Stimulated activated naive CD8-positive, alpha-beta T cell treated with anti-CD3 and anti-CD28 coated beads, Interleukin-15, amount 100 ng/mL, for 72 hours (primary cell): ENCODE measurements around the gene MTFP1.
"Not testable (repeated sequence)": the region's sequence is repeated elsewhere in the genome, so short reads cannot be mapped to it uniquely, and the experiment has no call there.

Source experiments
- ATAC-seq: fragments of 150-1000 bp; cut with Tn5 transposase; 2 replicates; pipeline ENCODE4 v1.10.0; 2021; ENCODE audit warnings: mild to moderate bottlenecking, moderate library complexity
- DNase-seq, 2 donors: peaks; one replicate each; pipeline ENCODE4 v3.0.0; 2021 to 2022
- H3K27ac Mint-ChIP-seq, 2 donors: one replicate each; pipeline ENCODE4 v1.8.0; 2022; ENCODE audit warnings: mild to moderate bottlenecking in 2 of 2, mixed read lengths in 2 of 2, moderate library complexity in 2 of 2
- H3K27me3 Mint-ChIP-seq: one replicate; pipeline ENCODE4 v1.8.0; 2022; ENCODE audit warnings: mixed read lengths
- H3K4me1 Mint-ChIP-seq: one replicate; pipeline ENCODE4 v1.8.0; 2022; ENCODE audit warnings: mild to moderate bottlenecking, mixed read lengths
- H3K4me3 Mint-ChIP-seq, 2 donors: one replicate each; pipeline ENCODE4 v1.8.0; 2022; ENCODE audit warnings: mild to moderate bottlenecking in 2 of 2, mixed read lengths in 2 of 2, moderate library complexity in 1 of 2
- H3K9me3 Mint-ChIP-seq, 2 donors: one replicate each; pipeline ENCODE4 v1.8.0; 2022; ENCODE audit warnings: mixed read lengths in 2 of 2

The MTFP1 gene

DNA sequence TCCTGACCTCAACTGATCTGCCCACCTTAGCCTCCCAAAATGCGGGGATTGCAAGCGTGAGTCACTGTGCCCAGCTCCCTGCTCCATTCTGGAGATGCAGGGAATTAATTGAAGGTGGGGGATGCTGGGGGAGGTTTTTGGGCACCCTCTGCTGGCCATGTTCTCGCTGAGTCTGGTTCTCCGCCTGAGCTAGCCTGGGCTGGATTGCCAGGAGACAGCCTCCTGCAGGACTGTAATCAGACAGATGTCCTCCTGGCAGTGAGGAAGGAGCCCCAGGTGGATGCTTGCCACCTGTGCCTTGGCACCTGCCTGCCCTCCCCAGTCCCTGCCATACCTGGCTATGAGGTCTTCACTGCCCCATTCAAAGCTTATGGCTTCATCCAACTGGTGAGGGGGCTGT is 5.4 kb downstream of the MTFP1 start:
- DNase-seq (no peak), ATAC-seq (no peak)
- Mint-ChIP-seq H3K9me3 (peaks cover 7 to 13% of the 10 kb centered on the region in 2 donors), H3K4me1 (peaks cover 54% of the 10 kb centered on the region), H3K4me3 (no peak overlapping the region), H3K27ac (no peak overlapping the region), H3K27me3 (no peaks in the 10 kb centered on the region)

DNA sequence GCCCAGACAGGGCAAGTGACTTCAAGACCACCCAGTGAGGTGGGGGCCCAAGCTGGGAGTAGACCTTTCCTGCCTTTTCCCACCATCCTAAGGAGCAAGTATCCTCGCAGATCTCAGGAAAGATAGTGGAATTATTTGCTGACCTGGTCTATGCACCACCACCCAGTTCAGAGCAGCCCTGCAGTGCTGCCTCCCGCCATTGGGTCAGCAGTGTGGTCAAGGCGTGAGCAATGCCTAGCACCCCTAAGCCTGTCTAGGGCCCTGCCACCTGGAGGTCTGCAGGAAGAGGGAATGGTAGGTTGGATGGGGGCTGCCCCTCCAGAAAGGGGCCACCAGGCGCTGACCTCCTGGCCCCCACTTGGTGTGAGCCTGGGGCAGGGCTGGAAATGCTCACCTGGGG is 6.5 kb downstream of the MTFP1 start:
- H3K27me3 Mint-ChIP-seq = no peaks in the 10 kb centered on the region
- H3K4me3 Mint-ChIP-seq = no peak overlapping the region
- ATAC-seq = no peak
- peaks cover 46% of the 10 kb centered on the region for H3K4me1 Mint-ChIP-seq
- H3K9me3 Mint-ChIP-seq = peaks cover 10 to 19% of the 10 kb centered on the region in 2 donors
- no peak overlapping the region for H3K27ac Mint-ChIP-seq
- DNase-seq = no peak

GRCh38 chr22:30432520-30432919 is 7.0 kb downstream of the MTFP1 start:
- H3K27ac Mint-ChIP-seq = no peak overlapping the region
- H3K4me1 Mint-ChIP-seq = peaks cover 41% of the 10 kb centered on the region
- no peak overlapping the region for H3K4me3 Mint-ChIP-seq
- peaks cover 10 to 20% of the 10 kb centered on the region in 2 donors for H3K9me3 Mint-ChIP-seq
- H3K27me3 Mint-ChIP-seq = no peaks in the 10 kb centered on the region
- no peak for DNase-seq
- no peak for ATAC-seq

GRCh38 chr22:30433227-30433626 is 7.7 kb downstream of the MTFP1 start:
- H3K27ac Mint-ChIP-seq = no peak overlapping the region
- DNase-seq (no peak), ATAC-seq (no peak)
- H3K4me3 Mint-ChIP-seq = no peak overlapping the region
- peaks cover 10 to 20% of the 10 kb centered on the region in 2 donors for H3K9me3 Mint-ChIP-seq
- peaks cover 4% of the 10 kb centered on the region for H3K27me3 Mint-ChIP-seq
- H3K4me1 Mint-ChIP-seq = peaks cover 36% of the 10 kb centered on the region

- DNase-seq (no peak), ATAC-seq (no peak)
- Mint-ChIP-seq H3K9me3 (peaks cover 10 to 20% of the 10 kb centered on the region in 2 donors), H3K27ac (peak overlapping the region; percentile 51 to 97), H3K4me3 (peak overlapping the region; percentile 3 to 97), H3K27me3 (peaks cover 9% of the 10 kb centered on the region), H3K4me1 (peaks cover 36% of the 10 kb centered on the region)
Measured at GRCh38 chr22:30433773-30434172, 8.2 kb downstream of the MTFP1 start.

DNA sequence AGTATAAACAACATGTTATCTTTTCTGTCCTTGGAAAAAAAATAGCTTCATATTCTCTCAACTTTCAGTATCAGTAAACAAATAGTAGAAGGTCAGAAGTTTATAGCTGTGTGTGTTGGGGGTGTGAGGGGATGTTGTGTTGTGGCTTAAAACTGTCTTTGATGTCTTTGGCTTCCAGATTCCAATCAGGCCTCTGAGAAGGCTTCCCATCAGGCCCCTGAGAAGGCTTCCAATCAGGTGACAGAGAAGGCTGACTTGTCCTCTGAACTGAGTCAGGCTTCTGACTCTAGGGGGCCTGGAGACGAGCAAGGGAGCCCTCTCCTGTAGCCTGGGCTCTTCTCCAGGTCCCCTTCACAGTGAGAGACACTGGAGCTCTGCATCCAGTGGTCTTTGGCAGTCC is 9.3 kb downstream of the MTFP1 start:
- Mint-ChIP-seq H3K27me3 (peaks cover 14% of the 10 kb centered on the region), H3K27ac (peak overlapping the region; percentile 97), H3K9me3 (peaks cover 10 to 20% of the 10 kb centered on the region in 2 donors), H3K4me1 (peaks cover 36% of the 10 kb centered on the region), H3K4me3 (peak overlapping the region; percentile 95 to 97)
- no peak for DNase-seq
- ATAC-seq = peak; percentile 24

DNA sequence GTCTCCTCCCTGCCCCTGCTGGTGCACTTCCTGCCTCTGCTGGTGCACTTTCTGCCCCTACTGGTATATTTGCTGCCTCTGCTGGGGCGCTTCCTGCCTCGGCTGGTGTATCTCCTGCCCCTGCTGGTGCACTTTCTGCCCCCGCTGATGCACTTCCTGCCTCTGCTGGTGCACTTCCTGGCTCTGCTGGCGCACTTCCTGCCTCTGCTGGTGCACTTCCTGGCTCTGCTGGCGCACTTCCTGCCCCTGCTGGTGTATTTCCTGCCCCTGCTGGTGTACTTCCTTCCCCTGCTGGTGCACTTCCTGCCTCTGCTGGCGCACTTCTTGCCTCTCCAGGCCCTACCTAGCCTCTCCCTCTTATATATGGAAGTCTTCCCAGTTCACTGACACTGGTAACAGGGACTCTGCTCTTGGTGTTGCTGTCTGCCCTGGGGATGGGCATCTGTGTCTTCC is 10.1 kb downstream of the MTFP1 start:
- H3K4me1 Mint-ChIP-seq = peaks cover 36% of the 10 kb centered on the region
- peaks cover 23% of the 10 kb centered on the region for H3K27me3 Mint-ChIP-seq
- ATAC-seq = peak; percentile 94
- peaks cover 10 to 20% of the 10 kb centered on the region in 2 donors for H3K9me3 Mint-ChIP-seq
- peak overlapping the region; percentile 95 to 97 for H3K4me3 Mint-ChIP-seq
- peak overlapping the region; percentile 97 for H3K27ac Mint-ChIP-seq
- DNase-seq = peak; percentile 69 to 89

DNA sequence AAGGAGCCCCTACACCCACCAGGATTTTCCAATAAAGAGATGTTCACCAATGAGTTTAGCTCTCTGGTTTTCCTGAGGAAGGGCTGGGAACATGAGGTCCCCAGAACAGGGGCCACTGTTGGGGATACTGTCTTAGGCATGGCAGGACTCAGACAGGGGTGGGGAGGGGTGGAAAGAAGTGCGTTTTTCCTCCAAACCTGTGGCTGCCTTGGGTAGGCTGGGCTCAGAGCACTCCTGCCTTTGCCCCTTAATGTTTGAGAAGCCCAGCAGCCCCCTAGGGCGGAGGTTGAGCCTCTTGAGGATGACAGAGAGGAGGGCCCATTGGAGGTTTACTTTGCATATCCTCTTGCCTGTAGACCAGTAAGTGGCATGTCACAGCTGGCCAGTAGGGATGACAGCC is 10.6 kb downstream of the MTFP1 start:
- no peak for DNase-seq
- H3K27ac Mint-ChIP-seq = peak overlapping the region; percentile 35 to 97
- peaks cover 10 to 20% of the 10 kb centered on the region in 2 donors for H3K9me3 Mint-ChIP-seq
- H3K27me3 Mint-ChIP-seq = peaks cover 28% of the 10 kb centered on the region
- peak overlapping the region; percentile 95 to 97 for H3K4me3 Mint-ChIP-seq
- H3K4me1 Mint-ChIP-seq = peaks cover 36% of the 10 kb centered on the region
- peak; percentile 15 for ATAC-seq

DNA sequence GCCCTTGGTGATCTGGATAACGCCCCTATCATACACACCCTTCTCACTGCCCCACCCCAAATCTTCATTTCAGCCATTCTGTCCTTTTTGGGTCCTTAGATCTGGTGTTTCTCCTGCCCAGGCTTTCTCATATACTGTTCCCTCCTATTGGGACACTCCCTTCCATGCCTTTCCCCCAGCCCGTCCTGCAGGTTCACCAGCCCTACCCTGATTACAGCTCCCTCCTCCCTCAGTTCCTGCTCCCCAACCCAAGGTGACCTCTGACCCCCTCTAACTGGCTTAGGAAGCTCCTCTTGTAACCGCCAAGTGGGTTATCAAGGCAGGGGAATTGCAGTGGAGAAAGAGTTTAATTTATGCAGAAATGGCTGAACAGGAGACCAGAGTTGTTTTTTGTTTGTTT is 13.0 kb downstream of the MTFP1 start:
- no peak overlapping the region for H3K4me3 Mint-ChIP-seq

GRCh38 chr22:30439226-30439625 is 13.7 kb downstream of the MTFP1 start:
- DNase-seq = no peak
- H3K27me3 Mint-ChIP-seq = peaks cover 42% of the 10 kb centered on the region
- no peak for ATAC-seq
- H3K4me3 Mint-ChIP-seq = no peak overlapping the region
- H3K4me1 Mint-ChIP-seq = peaks cover 39% of the 10 kb centered on the region
- H3K9me3 Mint-ChIP-seq = peaks cover 18 to 20% of the 10 kb centered on the region in 2 donors
- no peak overlapping the region for H3K27ac Mint-ChIP-seq

More for the DNA sequence above, 13.0 kb downstream of the MTFP1 start:
- H3K9me3 Mint-ChIP-seq = peaks cover 18 to 20% of the 10 kb centered on the region in 2 donors
- H3K27me3 Mint-ChIP-seq = peaks cover 40% of the 10 kb centered on the region
- no peak overlapping the region for H3K27ac Mint-ChIP-seq
- DNase-seq (no peak), ATAC-seq (no peak)
- H3K4me1 Mint-ChIP-seq = peaks cover 45% of the 10 kb centered on the region

DNA sequence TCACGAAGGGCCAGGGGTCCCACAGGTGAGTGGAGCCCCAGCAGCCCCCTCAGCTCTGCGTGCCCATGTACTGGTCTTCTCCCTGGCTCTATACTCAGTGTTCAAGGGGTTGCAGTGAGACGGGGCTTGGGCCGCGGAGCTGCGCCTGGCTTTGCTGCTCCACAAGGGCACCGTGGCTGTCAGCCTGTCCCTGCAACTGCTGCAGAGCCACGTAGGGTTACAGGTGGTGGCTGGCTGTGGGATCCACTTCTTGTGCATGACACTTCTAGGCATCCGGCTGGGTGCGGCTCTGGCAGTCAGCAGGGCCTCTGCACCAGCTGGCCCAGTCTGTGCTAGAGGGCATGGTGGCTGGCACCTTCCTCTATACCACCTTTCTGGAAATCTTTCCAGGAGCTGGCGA is 14.3 kb downstream of the MTFP1 start:
- ATAC-seq (no peak), DNase-seq (no peak)
- Mint-ChIP-seq H3K4me1 (peaks cover 38% of the 10 kb centered on the region), H3K4me3 (no peak overlapping the region), H3K27me3 (peaks cover 42% of the 10 kb centered on the region), H3K27ac (no peak overlapping the region), H3K9me3 (peaks cover 16 to 18% of the 10 kb centered on the region in 2 donors)

DNA sequence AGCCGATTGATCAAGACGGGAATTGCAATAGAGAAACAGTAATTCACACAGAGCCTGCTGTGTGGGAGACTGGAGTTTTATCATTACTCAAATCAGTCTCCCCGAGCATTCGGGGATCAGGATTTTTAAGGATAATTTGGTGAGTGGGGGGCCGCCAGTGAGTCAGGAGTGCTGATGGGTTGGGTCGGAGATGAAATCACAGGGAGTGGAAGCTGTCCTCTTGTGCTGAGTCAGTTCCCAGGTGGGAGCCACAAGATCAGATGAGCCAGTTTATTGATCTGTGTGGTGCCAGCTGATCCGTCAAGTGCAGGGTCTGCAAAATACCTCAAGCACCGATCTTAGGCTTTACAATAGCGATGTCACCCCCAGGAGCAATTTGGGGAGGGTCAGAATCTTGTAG is 15.5 kb downstream of the MTFP1 start:
- peaks cover 51% of the 10 kb centered on the region for H3K27me3 Mint-ChIP-seq
- ATAC-seq (no peak), DNase-seq (no peak)
- peaks cover 5 to 10% of the 10 kb centered on the region in 2 donors for H3K9me3 Mint-ChIP-seq
- no peak overlapping the region for H3K27ac Mint-ChIP-seq
- H3K4me1 Mint-ChIP-seq = peaks cover 35% of the 10 kb centered on the region
- no peak overlapping the region for H3K4me3 Mint-ChIP-seq

GRCh38 chr22:30444632-30445437 is 19.3 kb downstream of the MTFP1 start:
- Mint-ChIP-seq H3K4me1 (peaks cover 34% of the 10 kb centered on the region), H3K27ac (peak overlapping the region in 1 of 2 donors; percentile 16), H3K27me3 (peaks cover 61% of the 10 kb centered on the region), H3K4me3 (peak overlapping the region in 1 of 2 donors; percentile 3), H3K9me3 (peaks cover 0 to 8% of the 10 kb centered on the region in 2 donors)
- ATAC-seq = peak; percentile 64
- DNase-seq = peak; percentile 68 to 73

DNA sequence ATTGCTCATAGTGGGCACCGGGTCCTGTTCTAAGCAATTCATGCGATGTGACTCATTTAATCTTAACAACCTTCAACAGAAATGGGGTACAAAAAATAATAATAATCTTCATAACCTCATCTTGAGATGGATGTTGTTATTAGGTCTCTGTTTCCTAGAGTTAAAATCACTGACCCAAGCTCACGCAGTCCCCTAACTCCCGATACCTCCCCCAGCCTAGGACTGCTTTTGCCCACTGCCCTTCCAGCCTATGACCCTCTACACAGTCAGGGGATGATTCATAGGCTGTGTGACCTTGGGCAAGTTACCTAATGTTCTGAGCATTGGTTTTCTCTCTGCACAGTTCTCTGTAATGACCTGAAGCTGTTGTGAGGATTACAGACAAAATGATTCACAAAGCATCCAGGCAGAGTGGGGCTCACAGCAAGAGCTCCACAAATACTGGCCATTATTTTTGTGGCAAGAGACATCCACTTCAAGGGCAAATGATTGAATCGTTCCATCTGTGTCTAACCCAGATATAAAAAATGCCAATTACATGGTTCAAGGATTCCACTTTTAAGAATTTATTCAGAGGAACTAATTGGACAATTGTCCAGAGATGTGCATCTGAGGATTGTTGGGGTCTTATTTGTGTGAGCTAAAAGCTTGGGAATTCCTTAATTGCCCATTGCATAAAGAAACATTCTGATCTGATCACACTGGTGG is 20.0 kb downstream of the MTFP1 start:
- ATAC-seq (no peak), DNase-seq (no peak)
- Mint-ChIP-seq H3K4me1 (peaks cover 34% of the 10 kb centered on the region), H3K9me3 (peaks cover 0 to 8% of the 10 kb centered on the region in 2 donors), H3K27ac (no peak overlapping the region), H3K27me3 (peaks cover 58% of the 10 kb centered on the region), H3K4me3 (no peak overlapping the region)

DNA sequence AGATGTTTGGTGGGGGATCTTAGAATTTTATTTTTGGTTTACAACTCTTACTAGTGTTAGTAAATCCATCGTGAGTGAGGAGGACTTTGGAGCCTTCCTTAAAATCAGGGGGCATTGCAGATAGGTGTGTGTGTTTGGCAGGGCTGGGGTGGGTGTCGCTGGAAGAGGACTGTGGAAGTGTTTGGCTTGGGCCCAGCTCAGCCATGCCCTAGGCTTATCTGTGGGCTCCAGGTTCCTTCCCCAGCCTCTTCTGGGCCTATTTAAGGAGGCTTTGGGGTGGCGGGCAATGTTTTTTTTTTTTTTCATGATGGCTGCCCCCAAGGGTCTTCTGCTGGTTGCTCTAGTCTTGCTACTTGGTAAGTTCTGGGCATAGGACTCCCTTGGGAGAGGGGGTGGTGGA is 22.1 kb downstream of the MTFP1 start:
- peaks cover 24% of the 10 kb centered on the region for H3K4me1 Mint-ChIP-seq
- no peak for ATAC-seq
- peaks cover 0 to 6% of the 10 kb centered on the region in 2 donors for H3K9me3 Mint-ChIP-seq
- no peak for DNase-seq
- peaks cover 66% of the 10 kb centered on the region for H3K27me3 Mint-ChIP-seq
- no peak overlapping the region for H3K4me3 Mint-ChIP-seq
- peak overlapping the region; percentile 1 to 46 for H3K27ac Mint-ChIP-seq

GRCh38 chr22:30451488-30451887 is 25.9 kb downstream of the MTFP1 start:
- H3K4me3 Mint-ChIP-seq, ATAC-seq, H3K4me1 Mint-ChIP-seq, DNase-seq, H3K27ac Mint-ChIP-seq, H3K9me3 Mint-ChIP-seq: not testable (repeated sequence)
- H3K27me3 Mint-ChIP-seq = peaks cover 45% of the 10 kb centered on the region
